WI38 (cell line): Measurements from ENCODE around the gene GLRX5.

ENCODE experiments used
- H3K4me3 ChIP-seq: 2 replicates; pipeline ENCODE4 v1.5.1; 2011; ENCODE audit warnings: low read depth, mild to moderate bottlenecking, control low read depth, low read length
- TF ChIP-seq, protein P1 (sequence below): IDR thresholded peaks from 2 replicates; pipeline ENCODE4 v1.5.1; 2012; ENCODE audit warnings: low read depth, mild to moderate bottlenecking, control low read depth, low read length

The GLRX5 gene

DNA sequence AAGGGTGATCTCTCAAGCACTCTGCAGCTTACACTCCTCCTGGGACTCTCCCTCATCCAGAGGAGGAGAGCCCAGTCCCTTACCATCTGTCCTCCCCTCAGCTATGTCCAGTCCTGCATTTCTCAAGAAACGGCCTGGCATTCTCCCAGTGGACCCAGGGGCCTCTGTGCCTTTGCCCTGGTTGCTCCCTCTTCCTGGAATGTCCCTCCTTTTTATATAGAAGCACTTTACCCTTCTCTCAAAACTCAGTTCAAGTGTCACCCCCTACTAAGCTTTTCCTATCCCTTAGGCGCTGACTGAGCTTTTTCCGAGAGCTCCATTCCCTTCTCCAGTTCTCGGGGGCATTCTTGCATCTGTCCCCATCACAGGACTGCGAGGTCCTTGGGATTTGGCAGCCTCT lies 8.9 kb upstream of the GLRX5 start:
- no peak overlapping the region for H3K4me3 ChIP-seq
- TF ChIP-seq, protein P1, sequence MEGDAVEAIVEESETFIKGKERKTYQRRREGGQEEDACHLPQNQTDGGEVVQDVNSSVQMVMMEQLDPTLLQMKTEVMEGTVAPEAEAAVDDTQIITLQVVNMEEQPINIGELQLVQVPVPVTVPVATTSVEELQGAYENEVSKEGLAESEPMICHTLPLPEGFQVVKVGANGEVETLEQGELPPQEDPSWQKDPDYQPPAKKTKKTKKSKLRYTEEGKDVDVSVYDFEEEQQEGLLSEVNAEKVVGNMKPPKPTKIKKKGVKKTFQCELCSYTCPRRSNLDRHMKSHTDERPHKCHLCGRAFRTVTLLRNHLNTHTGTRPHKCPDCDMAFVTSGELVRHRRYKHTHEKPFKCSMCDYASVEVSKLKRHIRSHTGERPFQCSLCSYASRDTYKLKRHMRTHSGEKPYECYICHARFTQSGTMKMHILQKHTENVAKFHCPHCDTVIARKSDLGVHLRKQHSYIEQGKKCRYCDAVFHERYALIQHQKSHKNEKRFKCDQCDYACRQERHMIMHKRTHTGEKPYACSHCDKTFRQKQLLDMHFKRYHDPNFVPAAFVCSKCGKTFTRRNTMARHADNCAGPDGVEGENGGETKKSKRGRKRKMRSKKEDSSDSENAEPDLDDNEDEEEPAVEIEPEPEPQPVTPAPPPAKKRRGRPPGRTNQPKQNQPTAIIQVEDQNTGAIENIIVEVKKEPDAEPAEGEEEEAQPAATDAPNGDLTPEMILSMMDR: no peak

DNA sequence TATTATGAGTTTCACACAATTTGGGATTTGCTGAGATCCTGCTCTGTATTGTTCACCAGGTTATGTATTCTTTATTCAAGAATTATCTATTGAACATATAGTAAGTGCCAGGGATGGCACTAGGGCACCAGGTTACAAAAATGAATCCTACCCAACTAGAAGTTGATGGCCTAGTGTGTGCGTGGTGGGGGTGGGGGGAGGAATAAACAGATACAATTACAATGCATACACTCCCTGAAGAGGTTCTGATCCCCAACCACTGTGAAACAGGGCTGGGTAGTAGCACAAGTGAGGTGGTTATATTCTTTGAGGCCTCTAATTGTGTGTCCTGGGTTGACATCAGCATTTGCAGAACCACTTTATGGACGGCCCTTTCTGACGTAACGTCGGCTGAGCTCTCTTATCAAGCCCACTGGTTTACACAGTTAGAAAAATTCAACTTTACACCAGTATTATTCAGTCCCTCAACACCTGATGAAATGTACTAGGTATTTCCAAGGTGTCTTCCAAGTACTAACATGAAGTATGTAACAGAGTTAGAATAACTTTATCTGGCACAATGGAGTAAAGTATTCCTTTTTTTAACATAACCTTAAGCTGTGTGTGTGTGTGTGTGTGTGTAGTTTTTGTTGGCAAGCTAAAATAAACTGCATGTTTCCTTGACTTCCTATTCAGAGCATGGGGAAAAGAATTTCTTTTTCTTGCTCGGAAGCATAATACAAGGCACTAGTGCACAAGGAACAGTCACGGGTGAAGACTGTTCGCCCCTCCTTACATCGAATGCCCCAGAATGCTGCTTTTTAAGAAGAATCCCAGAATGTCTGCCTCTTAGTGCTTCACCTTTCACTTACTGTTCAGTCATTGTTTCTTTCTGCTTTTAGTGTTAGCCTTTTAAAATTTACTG lies 8.1 kb upstream of the GLRX5 start:
- H3K4me3 ChIP-seq: peak overlapping the region; percentile 23; the same call in 1 of the 2 replicates
- TF ChIP-seq, protein P1: no peak

DNA sequence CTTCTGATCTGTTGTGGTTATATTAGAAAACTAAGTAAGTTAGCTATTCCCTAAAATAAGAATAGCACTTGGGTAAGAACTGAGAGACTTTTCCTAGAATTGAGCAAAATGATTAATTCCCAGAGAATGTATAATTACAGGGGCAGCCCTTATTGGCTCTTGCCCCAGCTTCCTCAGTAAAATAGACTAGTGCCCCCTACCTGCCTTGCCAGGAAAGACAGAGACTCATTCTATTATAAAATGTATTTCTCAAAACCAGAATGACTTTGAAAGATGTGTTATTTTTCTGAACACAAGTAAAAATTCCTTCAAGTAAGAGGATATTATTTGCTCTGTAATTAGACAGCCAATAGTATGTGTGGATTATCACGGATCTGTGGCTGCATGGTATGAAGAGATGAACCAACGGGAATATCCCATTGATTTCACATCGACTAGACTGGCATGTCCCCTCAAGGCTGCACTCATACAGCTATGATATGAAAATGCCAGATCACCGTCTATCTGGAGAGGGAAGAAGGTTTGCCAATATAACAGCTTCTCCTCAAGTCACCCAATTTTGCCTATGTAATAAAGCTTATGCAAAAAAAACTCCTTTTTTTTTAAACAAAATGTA lies 7.4 kb upstream of the GLRX5 start:
- TF ChIP-seq, protein P1: peak; percentile 52

DNA sequence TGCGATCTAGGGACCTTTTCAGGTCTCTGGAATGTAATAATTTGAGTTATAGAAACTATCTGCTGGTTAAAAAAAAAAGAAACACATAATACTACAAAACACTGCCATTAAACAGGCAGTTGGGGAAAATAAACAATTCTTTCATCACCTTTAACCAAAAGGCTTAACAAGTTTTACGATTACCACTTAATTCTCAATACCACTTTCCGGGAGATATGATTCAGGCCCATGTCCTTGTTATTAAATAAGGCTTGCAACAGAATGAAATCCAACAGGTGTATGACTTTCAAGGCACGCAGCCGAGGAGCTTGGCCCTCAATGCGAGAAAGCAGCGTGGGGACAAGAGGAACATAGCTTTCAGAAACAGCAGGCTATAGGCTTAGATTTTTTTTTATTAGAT lies 5.6 kb upstream of the GLRX5 start:
- TF ChIP-seq, protein P1: no peak
- H3K4me3 ChIP-seq: no peak overlapping the region

More for the DNA sequence above, 7.4 kb upstream of the GLRX5 start:
- no peak overlapping the region for H3K4me3 ChIP-seq

DNA sequence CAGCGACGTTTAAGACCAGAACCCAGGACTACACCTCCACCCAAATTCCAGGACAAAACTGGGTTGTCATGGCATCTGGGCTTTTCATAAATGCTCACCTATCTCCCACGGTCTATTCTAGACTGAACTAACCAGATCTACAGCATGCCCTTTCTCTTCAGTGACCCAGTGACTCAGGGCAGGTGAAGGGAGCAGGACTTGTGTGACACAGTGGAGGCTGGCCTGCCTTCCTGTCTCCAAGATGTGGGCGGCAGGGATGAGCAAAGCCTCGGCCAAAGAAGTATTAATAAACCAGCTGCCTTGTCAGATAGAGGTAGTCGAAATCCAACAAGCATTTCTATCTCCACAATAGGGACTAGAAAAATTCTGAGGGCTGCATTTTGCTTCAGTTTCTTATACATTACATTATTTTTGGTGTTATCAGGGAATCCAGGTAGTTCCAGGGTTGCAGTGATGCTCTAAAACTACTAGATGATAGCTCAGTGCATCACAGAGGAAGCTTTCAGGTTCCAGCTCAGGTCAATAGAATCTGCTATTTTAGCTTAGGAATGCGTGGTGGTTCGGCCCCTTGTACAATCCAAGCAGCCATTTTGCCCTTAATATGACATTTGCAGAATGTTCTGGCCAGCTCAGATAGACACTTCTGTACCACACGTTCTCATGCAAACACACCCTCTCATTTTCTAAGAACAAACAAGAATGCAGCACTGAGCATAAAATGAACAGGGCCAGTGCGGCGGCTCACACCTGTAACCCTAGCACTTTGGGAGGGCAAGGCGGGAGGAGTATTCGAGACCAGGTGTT lies 4.2 kb upstream of the GLRX5 start:
- no peak overlapping the region for H3K4me3 ChIP-seq
- TF ChIP-seq, protein P1: no peak

DNA sequence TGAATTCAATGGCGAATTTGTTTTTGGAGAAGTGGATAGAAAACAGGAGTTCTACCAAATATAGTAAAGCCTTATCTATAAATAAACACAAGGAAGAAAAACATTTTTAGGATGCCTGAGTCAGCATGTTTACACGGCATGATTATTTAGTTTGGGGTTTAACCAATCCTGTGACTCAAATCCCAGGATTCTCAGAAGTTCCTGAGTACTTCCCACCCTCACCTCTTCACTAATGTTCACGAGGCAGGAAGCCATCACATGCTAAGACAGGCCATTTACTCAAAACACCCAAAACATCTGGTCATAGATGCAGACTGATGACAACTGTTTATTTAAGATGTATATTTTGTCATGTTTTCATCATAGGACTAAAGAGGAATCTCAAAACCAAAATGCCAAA lies 3.4 kb upstream of the GLRX5 start:
- H3K4me3 ChIP-seq: peak overlapping the region; percentile 88; the same call in 1 of the 2 replicates
- TF ChIP-seq, protein P1: no peak
